Peyer's patch (tissue), 4 donors: ENCODE results near the gene LMTK3.

Source experiments
- CTCF ChIP-seq, 6 experiments: fragments of 450-650 bp in 4 of 6; fragments of 200-600 bp in 2 of 6; sonication (generic) in 1 of 6; IDR thresholded peaks; one replicate each; pipeline ENCODE4 v1.5.1; 2017 to 2019; ENCODE audit warnings: antibody characterized with exemption in 6 of 6, mild to moderate bottlenecking in 3 of 6, moderate library complexity in 1 of 6
- POLR2A ChIP-seq, 2 donors: fragments of 450-650 bp; IDR thresholded peaks; one replicate each; pipeline ENCODE4 v1.5.1; 2017; ENCODE audit warnings: antibody characterized with exemption in 2 of 2, mild to moderate bottlenecking in 2 of 2, moderate library complexity in 2 of 2

- no peak for TF ChIP-seq CTCF (IDR thresholded peaks at IDR 0.05)
- no peak for TF ChIP-seq POLR2A (IDR thresholded peaks at IDR 0.05)
These were observed 1.9 kb upstream of the LMTK3 start for GRCh38 chr19:48513289-48514122.
